ENCODE results near the gene CCDC14. TPM values are rescaled to one million over a fixed set of nuclear protein-coding genes. Genes with fewer than 3 reads are reported as not detected.

The CCDC14 gene
- total RNA-seq, 1 experiment from 2014 or later: 62.5 TPM

GRCh38 chr3:123871946-123872345 is 89.1 kb downstream of the CCDC14 start:
- no peaks in the 10 kb centered on the region for H4K20me1 ChIP-seq (ENCODE audit: control insufficient read depth, insufficient read depth, insufficient read length)
- H3K4me3 Mint-ChIP-seq: no peak overlapping the region
- H3K4me1 Mint-ChIP-seq: peaks cover 19 to 28% of the 10 kb centered on the region in 2 experiments
- no peaks in the 10 kb centered on the region for H3K9me3 ChIP-seq (ENCODE audit: control insufficient read depth, low read depth, low read length)
- no peak overlapping the region for H4K5ac ChIP-seq (ENCODE audit: insufficient read length, low read depth, low read length)
- H3K27ac ChIP-seq (ENCODE audit: insufficient read length, low read depth, low read length): no peak overlapping the region
- no peak overlapping the region for H3K18ac ChIP-seq (ENCODE audit: insufficient read length, low read depth, low read length)
- no peak overlapping the region for H3K56ac ChIP-seq (ENCODE audit: insufficient read length, low read depth, low read length)
- no peak overlapping the region for H4K91ac ChIP-seq (ENCODE audit: insufficient read length, low read depth, low read length)
- no peaks in the 10 kb centered on the region for H3K9me3 Mint-ChIP-seq
- H2BK5ac ChIP-seq (ENCODE audit: insufficient read length, low read length): no peak overlapping the region
- H3K79me2 ChIP-seq (ENCODE audit: insufficient read depth, low read length): no peaks in the 10 kb centered on the region
- TF ChIP-seq, protein P1, sequence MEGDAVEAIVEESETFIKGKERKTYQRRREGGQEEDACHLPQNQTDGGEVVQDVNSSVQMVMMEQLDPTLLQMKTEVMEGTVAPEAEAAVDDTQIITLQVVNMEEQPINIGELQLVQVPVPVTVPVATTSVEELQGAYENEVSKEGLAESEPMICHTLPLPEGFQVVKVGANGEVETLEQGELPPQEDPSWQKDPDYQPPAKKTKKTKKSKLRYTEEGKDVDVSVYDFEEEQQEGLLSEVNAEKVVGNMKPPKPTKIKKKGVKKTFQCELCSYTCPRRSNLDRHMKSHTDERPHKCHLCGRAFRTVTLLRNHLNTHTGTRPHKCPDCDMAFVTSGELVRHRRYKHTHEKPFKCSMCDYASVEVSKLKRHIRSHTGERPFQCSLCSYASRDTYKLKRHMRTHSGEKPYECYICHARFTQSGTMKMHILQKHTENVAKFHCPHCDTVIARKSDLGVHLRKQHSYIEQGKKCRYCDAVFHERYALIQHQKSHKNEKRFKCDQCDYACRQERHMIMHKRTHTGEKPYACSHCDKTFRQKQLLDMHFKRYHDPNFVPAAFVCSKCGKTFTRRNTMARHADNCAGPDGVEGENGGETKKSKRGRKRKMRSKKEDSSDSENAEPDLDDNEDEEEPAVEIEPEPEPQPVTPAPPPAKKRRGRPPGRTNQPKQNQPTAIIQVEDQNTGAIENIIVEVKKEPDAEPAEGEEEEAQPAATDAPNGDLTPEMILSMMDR (conservative IDR thresholded peaks at IDR 0.05): no peak
- H3K27me3 Mint-ChIP-seq (ENCODE audit: low read depth): no peaks in the 10 kb centered on the region
- H3K9ac ChIP-seq (ENCODE audit: extremely low read depth, insufficient read length, low read length): no peak overlapping the region
- H2BK120ac ChIP-seq (ENCODE audit: low read depth, low read length, poor library complexity, severe bottlenecking): no peak overlapping the region
- H3K27me3 ChIP-seq (ENCODE audit: insufficient read depth, low read length): no peaks in the 10 kb centered on the region
- DNase-seq: no peak
- no peak overlapping the region for H2BK15ac ChIP-seq (ENCODE audit: low read depth, low read length)
- H3K36me3 Mint-ChIP-seq (ENCODE audit: insufficient read depth in 1 of 3, low read depth in 3 of 3): peaks cover 0 to 9% (median 0%) of the 10 kb centered on the region in 3 experiments; a peak in 3 of 7 replicates
- no peak overlapping the region for H3K4ac ChIP-seq (ENCODE audit: low read depth, low read length)
- H3K4me2 ChIP-seq (ENCODE audit: insufficient read depth, insufficient read length, low read length): no peak overlapping the region
- no peaks in the 10 kb centered on the region for H3K4me1 ChIP-seq (ENCODE audit: insufficient read depth, low read length)
- WGBS (ENCODE audit: extremely low coverage, insufficient read length, low lambda C conversion rate): no CpG with 5 or more reads among the region's 1 CpG
- no peak overlapping the region for H2AK5ac ChIP-seq (ENCODE audit: insufficient read length, low read length)
- H3K79me1 ChIP-seq (ENCODE audit: insufficient read depth, low read depth, low read length, poor library complexity, severe bottlenecking): no peaks in the 10 kb centered on the region
- no peak overlapping the region for H2AFZ ChIP-seq (ENCODE audit: low read length)
- H2BK20ac ChIP-seq (ENCODE audit: low read depth, low read length, poor library complexity, severe bottlenecking): no peak overlapping the region
- H3K23ac ChIP-seq (ENCODE audit: insufficient read length, low read depth, low read length): no peak overlapping the region
- no peak overlapping the region for H3T11ph ChIP-seq (ENCODE audit: low read length)
- no peak overlapping the region for H3K14ac ChIP-seq (ENCODE audit: insufficient read depth, low read length)
- H4K8ac ChIP-seq (replicated peaks; ENCODE audit: insufficient read length, low read depth, low read length): no peak overlapping the region
- no peak overlapping the region for H3K27ac Mint-ChIP-seq
- H2BK12ac ChIP-seq (ENCODE audit: insufficient read length, low read depth, low read length): no peak overlapping the region
- no peaks in the 10 kb centered on the region for H3K23me2 ChIP-seq (ENCODE audit: insufficient read length, low read depth, low read length, poor library complexity, severe bottlenecking)

Data from H9 (cell line).